ENCODE data around the gene APOA1. TPM values are rescaled to one million over a fixed set of nuclear protein-coding genes. Genes with fewer than 3 reads are reported as not detected.
A peak's percentile ranks its signal among the peaks of the same experiment; 100 is the strongest.

APOA1 gene
- polyA plus RNA-seq, 6 donors from 2014 or later = 0.37 to 0.62 (median 0.45) TPM; not detected in 3

DNA sequence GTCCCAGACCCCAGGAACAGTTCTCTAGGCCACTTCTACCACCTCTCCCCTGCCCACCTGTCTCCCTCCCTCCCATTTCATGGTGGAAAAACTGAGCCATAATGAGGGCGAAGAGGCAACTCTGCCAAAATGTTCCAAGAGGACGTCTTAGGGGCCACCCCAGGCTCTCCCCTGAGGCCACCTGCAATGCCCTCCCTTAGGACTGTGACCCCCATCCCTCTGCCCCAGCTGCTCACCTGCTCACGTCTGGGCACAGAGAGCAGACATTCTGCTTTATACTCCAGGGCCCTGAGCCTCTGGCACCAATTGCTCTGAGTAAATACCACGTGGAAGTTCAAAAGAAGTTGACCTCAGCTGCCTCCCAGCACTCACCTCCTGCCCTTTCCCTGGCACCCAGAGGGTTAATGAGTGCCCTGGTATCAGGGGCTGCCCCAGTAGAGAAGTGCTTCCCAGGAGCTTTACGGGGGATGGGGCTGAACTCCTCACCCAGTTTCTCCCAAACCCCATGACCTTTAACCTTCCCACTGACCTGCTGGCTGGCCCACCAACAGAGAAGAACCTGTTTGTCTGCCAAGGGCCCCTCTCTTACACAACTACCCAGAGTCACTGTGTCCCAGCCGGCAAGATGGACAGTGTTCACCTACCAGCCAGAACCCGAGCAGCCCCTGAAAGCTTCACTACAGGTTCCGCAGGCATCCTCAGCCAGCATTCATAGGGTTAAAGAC is 45.1 kb downstream of the APOA1 start:
- H3K36me3 Mint-ChIP-seq = no peaks in the 10 kb centered on the region
- H3K4me3 Mint-ChIP-seq = no peak overlapping the region
- peak overlapping the region in 2 of 6 donors; percentile 6 to 82 for H3K27ac Mint-ChIP-seq
- H3K27me3 Mint-ChIP-seq = peaks cover 5 to 18% (median 15%) of the 10 kb centered on the region in 3 donors
- no peak for DNase-seq
- peaks cover 16 to 20% (median 17%) of the 10 kb centered on the region in 3 donors for H3K4me1 Mint-ChIP-seq
- no peaks in the 10 kb centered on the region for H3K9me3 Mint-ChIP-seq
- ATAC-seq (ENCODE audit: low read depth in 2 of 2) = no peak

DNA sequence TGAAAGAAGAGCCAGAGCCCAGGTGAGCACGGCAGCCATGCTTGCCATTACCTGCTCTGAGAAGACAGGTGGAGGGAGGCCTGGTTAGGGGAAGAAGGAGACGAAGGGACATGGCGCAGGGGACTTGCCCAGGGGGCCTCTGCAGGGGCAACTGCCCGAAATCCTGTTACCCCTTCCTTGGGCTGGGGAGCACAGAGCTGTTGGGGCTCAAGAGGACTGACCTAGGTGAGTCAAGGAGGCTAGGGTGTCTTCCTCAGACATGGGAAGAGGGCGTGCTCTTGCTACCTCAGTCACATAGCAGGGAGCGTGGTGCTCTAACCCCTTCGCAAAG is 45.6 kb downstream of the APOA1 start, which contains the start of gene APOA5:
Gene APOA5 (minus strand): TSS at position 67 of the 331 bp plus-strand sequence. CDS start 19 bp downstream, at position 48.
- ATAC-seq (ENCODE audit: low read depth in 2 of 2) = no peak
- Mint-ChIP-seq H3K27me3 (peaks cover 5 to 15% (median 13%) of the 10 kb centered on the region in 3 donors), H3K9me3 (no peaks in the 10 kb centered on the region), H3K27ac (peak within 1 kb of the TSS in 2 of 6 donors; percentile 47 to 82), H3K4me3 (peak within 1 kb of the TSS in 6 of 8 donors; percentile 6 to 72 (median 42)), H3K36me3 (no peaks in the 10 kb centered on the region), H3K4me1 (peaks cover 22 to 26% (median 22%) of the 10 kb centered on the region in 3 donors)
- DNase-seq = no peak

DNA sequence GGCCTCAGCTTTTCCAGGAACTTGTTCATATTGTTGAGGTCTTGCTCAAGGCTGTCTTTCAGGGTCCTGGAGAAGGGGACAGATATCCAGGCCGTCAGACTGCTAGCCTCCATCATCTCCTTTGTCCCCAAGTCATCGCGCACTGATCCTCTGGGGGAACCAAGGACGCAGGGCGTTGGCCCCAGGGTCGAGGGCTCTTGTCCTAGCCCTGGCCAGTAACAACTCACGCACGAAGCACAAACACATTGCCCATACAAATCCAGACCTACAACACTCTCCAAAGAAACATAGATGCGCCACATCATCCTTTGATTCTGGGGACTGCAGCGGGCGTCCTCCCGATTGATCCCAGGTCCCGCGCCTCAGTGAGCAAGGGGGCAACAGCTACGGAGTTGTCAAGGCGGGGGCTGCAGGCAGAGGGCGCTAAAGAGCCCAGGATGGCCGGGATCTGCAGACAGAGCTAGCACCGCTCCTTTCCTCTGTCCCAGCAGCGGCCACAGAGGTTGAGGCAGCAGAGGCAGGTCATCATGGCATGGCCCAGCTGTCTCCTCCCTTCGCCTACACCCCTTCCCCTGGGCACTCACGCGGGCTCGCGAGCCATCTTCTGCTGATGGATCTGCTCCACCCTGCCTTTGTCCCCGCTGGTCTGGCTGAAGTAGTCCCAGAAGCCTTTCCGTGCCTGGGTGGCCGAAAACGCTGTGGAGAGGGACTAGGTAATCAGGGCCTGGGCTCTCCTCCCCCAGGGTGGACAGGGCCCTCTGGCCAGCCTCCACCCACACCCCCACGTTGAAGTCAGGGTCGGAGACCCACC is 46.2 kb downstream of the APOA1 start:
- H3K9me3 Mint-ChIP-seq = no peaks in the 10 kb centered on the region
- peaks cover 22 to 31% (median 27%) of the 10 kb centered on the region in 3 donors for H3K4me1 Mint-ChIP-seq
- ATAC-seq (ENCODE audit: low read depth in 2 of 2) (peak; percentile 35 to 42), DNase-seq (peak; percentile 59)
- no peaks in the 10 kb centered on the region for H3K36me3 Mint-ChIP-seq
- peak overlapping the region in 1 of 6 donors; percentile 47 for H3K27ac Mint-ChIP-seq
- H3K4me3 Mint-ChIP-seq = peak overlapping the region in 6 of 8 donors; percentile 6 to 72 (median 42)
- H3K27me3 Mint-ChIP-seq = peaks cover 5 to 10% (median 9%) of the 10 kb centered on the region in 3 donors

DNA sequence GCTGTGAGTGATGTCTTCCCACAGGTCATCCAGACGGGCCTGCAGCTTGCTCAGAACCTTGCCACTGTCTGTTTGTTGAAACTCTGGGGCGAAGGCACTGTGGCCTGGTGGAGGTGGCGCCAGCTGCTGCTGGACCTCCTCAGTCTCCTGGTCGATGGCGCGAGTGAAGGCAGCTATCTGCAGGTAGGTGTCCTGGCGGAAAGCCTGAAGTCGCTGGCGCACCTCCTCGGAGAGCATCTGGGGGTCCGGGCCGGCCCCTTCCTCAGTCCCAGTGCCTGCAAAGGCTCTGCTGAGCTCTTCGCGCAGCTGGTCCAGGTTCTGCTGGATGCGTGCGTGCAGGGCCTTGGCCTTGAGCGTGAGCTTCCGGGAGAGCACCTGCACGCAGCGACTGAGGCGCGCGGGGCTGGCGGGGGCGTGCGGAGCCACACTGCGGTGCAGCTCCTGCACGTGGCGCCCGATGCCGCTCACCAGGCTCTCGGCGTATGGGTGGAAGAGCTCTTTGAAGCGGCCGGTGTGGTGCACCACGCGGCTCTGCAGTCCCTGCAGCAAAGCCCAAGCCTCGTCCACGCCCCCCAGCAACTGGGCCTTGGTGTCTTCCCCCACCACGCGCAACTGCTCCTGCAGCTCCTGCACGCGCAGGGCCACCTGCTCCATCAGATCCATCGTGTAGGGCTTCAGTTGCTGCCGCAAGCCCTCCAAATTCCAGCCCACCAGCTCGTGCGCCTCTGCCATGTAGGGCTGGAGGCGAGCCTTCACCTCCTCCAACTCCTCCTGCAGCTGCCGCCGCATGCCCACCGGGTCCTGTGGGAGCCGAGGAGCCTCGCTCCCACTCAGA is 47.0 kb downstream of the APOA1 start:
- H3K4me3 Mint-ChIP-seq = peak overlapping the region in 2 of 8 donors; percentile 35 to 72
- H3K27ac Mint-ChIP-seq = no peak overlapping the region

DNA sequence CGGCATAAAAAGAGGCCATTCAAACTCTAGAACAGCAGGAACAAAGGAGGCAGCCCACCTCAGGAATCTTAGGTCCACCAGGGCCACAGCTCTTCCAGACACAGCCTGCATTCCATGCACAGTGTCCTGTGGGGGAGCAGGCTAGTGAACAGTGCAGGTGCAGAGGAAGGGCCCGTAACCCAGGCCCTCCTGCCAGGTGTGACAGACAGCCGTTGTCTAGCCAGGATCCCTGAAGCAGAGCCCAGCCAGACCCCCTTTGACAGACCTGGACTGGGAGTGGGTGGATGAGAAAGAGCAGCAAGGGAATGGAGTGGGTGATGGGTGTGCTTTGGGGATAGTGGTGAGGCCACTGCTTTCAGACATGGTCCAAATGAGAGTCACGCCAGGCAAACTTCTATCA is 48.4 kb downstream of the APOA1 start:
- Mint-ChIP-seq H3K9me3 (no peaks in the 10 kb centered on the region), H3K4me3 (peak overlapping the region in 7 of 8 donors; percentile 71 to 99 (median 98)), H3K4me1 (peaks cover 27 to 41% (median 36%) of the 10 kb centered on the region in 3 donors), H3K27ac (peak overlapping the region in 3 of 6 donors; percentile 16 to 98 (median 93)), H3K36me3 (peaks cover 13 to 14% of the 10 kb centered on the region in 2 donors), H3K27me3 (peaks cover 0 to 9% (median 5%) of the 10 kb centered on the region in 3 donors)
- no peak for DNase-seq
- no peak for ATAC-seq (ENCODE audit: low read depth in 2 of 2)

More for the DNA sequence above, 47.0 kb downstream of the APOA1 start:
- Mint-ChIP-seq H3K36me3 (peaks cover 2% of the 10 kb centered on the region in 2 donors), H3K4me1 (peaks cover 22 to 34% (median 30%) of the 10 kb centered on the region in 3 donors), H3K27me3 (peaks cover 5 to 10% (median 9%) of the 10 kb centered on the region in 3 donors), H3K9me3 (no peaks in the 10 kb centered on the region)
- DNase-seq (no peak), ATAC-seq (ENCODE audit: low read depth in 2 of 2) (no peak)

DNA sequence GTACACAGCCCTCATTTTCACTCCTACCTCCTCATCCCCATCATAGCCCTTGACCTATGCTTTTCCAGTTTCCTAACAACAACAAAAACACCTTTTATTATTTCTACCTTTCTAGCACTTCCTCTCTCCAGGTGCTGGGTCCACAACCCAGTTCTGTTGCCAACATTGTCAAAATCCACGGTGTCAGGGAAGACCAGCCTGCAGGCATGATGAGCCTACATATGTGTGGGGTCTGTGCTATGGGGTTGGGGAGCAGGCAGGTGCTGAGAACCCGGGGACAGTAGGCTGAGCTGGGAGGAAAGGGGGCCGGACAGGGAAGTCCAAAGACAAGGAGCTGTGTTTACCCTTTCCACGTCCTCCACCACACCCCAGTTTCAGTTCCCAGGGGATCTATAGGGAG is 48.9 kb downstream of the APOA1 start:
- peak overlapping the region; percentile 77 to 99 (median 98) for H3K4me3 Mint-ChIP-seq
- ATAC-seq (ENCODE audit: low read depth in 2 of 2) (no peak), DNase-seq (no peak)
- no peaks in the 10 kb centered on the region for H3K9me3 Mint-ChIP-seq
- peaks cover 0 to 9% (median 5%) of the 10 kb centered on the region in 3 donors for H3K27me3 Mint-ChIP-seq
- peak overlapping the region; percentile 93 to 98 (median 98) for H3K27ac Mint-ChIP-seq
- peaks cover 13 to 15% of the 10 kb centered on the region in 2 donors for H3K36me3 Mint-ChIP-seq
- peaks cover 27 to 41% (median 36%) of the 10 kb centered on the region in 3 donors for H3K4me1 Mint-ChIP-seq

DNA sequence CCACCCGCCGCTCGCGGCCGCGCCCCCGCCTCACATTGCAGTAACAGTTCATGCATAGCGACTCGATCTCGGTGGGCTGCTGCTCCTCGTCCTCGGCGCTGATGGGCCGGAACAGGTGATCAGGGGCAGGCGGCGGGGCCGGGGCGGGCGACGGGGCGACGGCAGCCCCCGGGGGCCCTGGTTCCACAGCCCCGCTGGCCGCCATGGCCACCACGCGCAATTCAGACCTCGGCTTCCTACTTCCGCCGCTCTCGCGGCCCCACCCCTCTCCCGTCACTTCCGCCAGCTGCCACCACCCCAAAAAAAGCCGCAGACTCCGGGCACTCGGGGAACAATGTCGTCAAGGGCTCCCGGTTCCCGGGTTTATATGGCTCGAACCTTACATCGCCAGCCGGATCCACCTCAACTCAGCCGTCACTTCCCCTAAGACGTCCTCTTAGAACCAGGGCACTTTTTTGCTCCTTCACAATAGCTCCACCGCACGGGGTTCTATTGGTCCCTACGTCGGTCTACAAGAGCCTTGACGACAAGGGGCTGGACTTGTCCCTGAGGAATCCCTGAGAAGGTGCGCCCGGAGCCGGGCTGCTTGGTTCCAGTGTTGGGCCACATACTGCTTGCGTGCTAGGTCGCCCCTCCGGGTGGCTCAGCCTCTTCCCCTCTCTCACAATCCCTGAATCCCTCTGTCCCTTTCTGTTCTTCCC is 49.5 kb downstream of the APOA1 start, which contains the start of gene ZPR1:
Gene ZPR1 (minus strand): TSS at position 238 of the 701 bp plus-strand sequence. CDS start 33 bp downstream, at position 205.
- Mint-ChIP-seq H3K4me3 (peak within 1 kb of the TSS; percentile 77 to 99 (median 98)), H3K27ac (peak within 1 kb of the TSS; percentile 93 to 98 (median 98)), H3K4me1 (peaks cover 24 to 41% (median 36%) of the 10 kb centered on the region in 3 donors), H3K9me3 (no peaks in the 10 kb centered on the region), H3K36me3 (peaks cover 15 to 19% of the 10 kb centered on the region in 2 donors), H3K27me3 (peaks cover 0 to 9% (median 2%) of the 10 kb centered on the region in 3 donors)
- ATAC-seq (ENCODE audit: low read depth in 2 of 2) (peak; percentile 92 to 93), DNase-seq (peak; percentile 82)

DNA sequence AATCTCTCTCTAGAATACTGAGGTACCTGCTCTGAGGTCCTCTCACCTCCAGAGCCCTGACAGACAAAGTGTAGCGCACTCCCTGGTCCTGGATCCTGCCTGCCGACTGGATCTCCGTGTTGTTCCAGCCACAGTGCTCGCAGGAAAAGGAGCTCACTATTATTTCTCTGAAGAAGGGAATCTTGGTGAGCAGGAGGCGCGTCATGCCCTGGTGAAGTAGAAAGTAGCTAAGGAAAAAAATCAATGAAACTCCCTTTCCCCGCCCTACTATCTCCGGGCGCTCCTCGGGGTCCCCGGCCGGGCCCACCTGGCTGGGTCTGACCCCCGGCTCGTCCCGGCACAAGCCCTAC is 50.0 kb downstream of the APOA1 start:
- peaks cover 22 to 41% (median 36%) of the 10 kb centered on the region in 3 donors for H3K4me1 Mint-ChIP-seq
- peaks cover 0 to 9% (median 0%) of the 10 kb centered on the region in 3 donors for H3K27me3 Mint-ChIP-seq
- peaks cover 17 to 19% of the 10 kb centered on the region in 2 donors for H3K36me3 Mint-ChIP-seq
- H3K4me3 Mint-ChIP-seq = peak overlapping the region; percentile 77 to 99 (median 96)
- peak overlapping the region; percentile 63 to 98 (median 89) for H3K27ac Mint-ChIP-seq
- ATAC-seq (ENCODE audit: low read depth in 2 of 2) (peak in 1 of 2 donors; percentile 15), DNase-seq (no peak)
- H3K9me3 Mint-ChIP-seq = no peaks in the 10 kb centered on the region

DNA sequence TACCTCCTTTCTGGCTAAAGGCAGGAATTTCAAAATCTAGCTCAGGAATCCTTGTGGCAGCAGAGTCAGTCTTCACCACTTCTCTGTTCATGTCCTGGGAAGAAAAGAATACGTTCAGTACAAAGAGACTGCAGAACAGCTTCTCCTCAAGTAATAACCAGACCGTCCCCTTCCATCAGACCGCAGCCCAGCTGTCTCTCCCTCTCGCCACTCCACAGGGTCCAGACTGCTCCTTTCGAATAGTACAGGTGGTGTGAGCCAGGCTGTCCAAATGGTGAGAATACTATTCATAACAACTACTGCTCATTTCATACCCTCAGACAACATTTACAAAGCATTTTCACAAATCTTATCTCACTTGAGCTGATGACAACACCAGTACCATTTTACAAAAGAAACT is 50.5 kb downstream of the APOA1 start:
- peaks cover 0 to 9% (median 0%) of the 10 kb centered on the region in 3 donors for H3K27me3 Mint-ChIP-seq
- H3K27ac Mint-ChIP-seq = peak overlapping the region; percentile 63 to 98 (median 89)
- no peak for DNase-seq
- no peak for ATAC-seq (ENCODE audit: low read depth in 2 of 2)
- peak overlapping the region; percentile 77 to 99 (median 96) for H3K4me3 Mint-ChIP-seq
- peaks cover 19 to 21% of the 10 kb centered on the region in 2 donors for H3K36me3 Mint-ChIP-seq
- peaks cover 22 to 41% (median 36%) of the 10 kb centered on the region in 3 donors for H3K4me1 Mint-ChIP-seq
- no peaks in the 10 kb centered on the region for H3K9me3 Mint-ChIP-seq

DNA sequence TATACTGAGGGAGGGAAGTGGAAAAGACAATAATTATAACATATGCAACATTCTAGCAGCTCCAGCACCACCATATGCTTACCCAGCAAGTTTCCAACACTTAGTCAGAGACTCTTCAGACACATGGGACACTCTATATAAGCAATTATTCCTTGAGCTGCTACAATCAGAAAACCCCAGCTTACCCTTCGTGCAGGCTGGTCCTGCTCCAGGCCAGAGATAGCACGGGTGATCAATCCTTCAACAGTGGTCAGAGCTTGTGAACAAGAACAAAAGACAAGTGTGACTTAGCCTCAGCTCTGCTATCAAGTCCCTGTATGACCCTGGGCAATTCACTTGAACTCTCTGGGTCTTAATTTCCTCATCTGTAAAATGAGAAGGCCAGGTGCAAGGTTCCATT is 51.1 kb downstream of the APOA1 start:
- Mint-ChIP-seq H3K36me3 (peaks cover 21 to 25% of the 10 kb centered on the region in 2 donors), H3K27me3 (peaks cover 0 to 9% (median 0%) of the 10 kb centered on the region in 3 donors), H3K9me3 (no peaks in the 10 kb centered on the region), H3K27ac (peak overlapping the region in 1 of 6 donors; percentile 70), H3K4me1 (peaks cover 20 to 38% (median 34%) of the 10 kb centered on the region in 3 donors), H3K4me3 (peak overlapping the region in 7 of 8 donors; percentile 77 to 99 (median 98))
- DNase-seq (no peak), ATAC-seq (ENCODE audit: low read depth in 2 of 2) (no peak)

Measured in naive B cell (primary cell).